ENCODE measurements around the gene ZNF708.

- TF ChIP-seq CTCF (IDR thresholded peaks at IDR 0.05) (no peak), POLR2A (IDR thresholded peaks at IDR 0.05) (no peak)
These were observed 14.5 kb downstream of the ZNF708 start for GRCh38 chr19:21314676-21315075.
